H1 (cell line): ENCODE measurements around the gene ATP6V1F. TPM values are rescaled to one million over a fixed set of nuclear protein-coding genes. Genes with fewer than 3 reads are reported as not detected.
A peak's percentile ranks its signal among the peaks of the same experiment; 100 is the strongest.

Experiments
- CTCF ChIA-PET: fragments of 300-600 bp; sonication (Branson Sonifier 250); formaldehyde crosslinking; loops from one replicate; lab custom pipeline; 2021; ENCODE audit not compliant: partially characterized antibody; lab: Charles Lee
- POLR2A ChIA-PET: fragments of 300-600 bp; sonication (Branson Sonifier 250); formaldehyde crosslinking; loops from one replicate; lab custom pipeline; 2021; ENCODE audit warnings: inconsistent platforms; ENCODE audit not compliant: partially characterized antibody; lab: Charles Lee
- DNase-seq, 2 experiments: peaks; one replicate each; pipeline versions ENCODE4 v3.0.0 to v3.0.0-alpha.2; 2010 to 2022; ENCODE audit warnings: low spot score in 2 of 2, low read depth in 1 of 2, mixed read lengths in 1 of 2
- FAIRE-seq: peaks from 2 replicates; lab custom pipeline; 2011; peaks lifted over from hg19 to GRCh38; lab: Jason Lieb, UNC
- H2AFZ ChIP-seq: 2 replicates; pipeline ENCODE4 v1.8.1; 2012; ENCODE audit warnings: low read length, inconsistent platforms
- H2AK5ac ChIP-seq: 2 replicates; pipeline ENCODE4 v1.6.1; 2013; ENCODE audit warnings: low read depth, low read length
- H2BK120ac ChIP-seq: replicated peaks from 2 replicates; pipeline ENCODE3; 2013; ENCODE audit warnings: low read depth, low read length, inconsistent platforms
- H2BK12ac ChIP-seq: 2 replicates; pipeline ENCODE4 v1.6.1; 2013; ENCODE audit warnings: low read depth, low read length
- H2BK15ac ChIP-seq: 2 replicates; pipeline ENCODE4 v1.6.1; 2013; ENCODE audit warnings: low read length
- H2BK20ac ChIP-seq: 2 replicates; pipeline ENCODE4 v1.6.1; 2013; ENCODE audit warnings: low read length
- H2BK5ac ChIP-seq: 2 replicates; pipeline ENCODE4 v1.6.1; 2013; ENCODE audit warnings: low read depth, low read length
- H3K14ac ChIP-seq: 2 replicates; pipeline ENCODE4 v1.6.1; 2013; ENCODE audit warnings: inconsistent platforms; ENCODE audit not compliant: insufficient read length
- H3K18ac ChIP-seq: 2 replicates; pipeline ENCODE4 v1.6.1; 2013; ENCODE audit warnings: low read length; ENCODE audit errors: extremely low read depth
- H3K23ac ChIP-seq: 2 replicates; pipeline ENCODE4 v1.6.1; 2013; ENCODE audit warnings: inconsistent platforms; ENCODE audit not compliant: insufficient read length
- H3K23me2 ChIP-seq: 2 replicates; pipeline ENCODE4 v1.6.1; 2013; ENCODE audit warnings: low read depth, low read length
- H3K27ac ChIP-seq: 2 replicates; pipeline ENCODE4 v1.6.1; 2011; ENCODE audit warnings: low read depth, low read length, inconsistent platforms
- H3K27me3 ChIP-seq, 4 experiments: replicated peaks in 1 of 4; 1 replicate in 1 of 4; 2 replicates in 3 of 4; pipeline versions ENCODE4 v1.6.1 to v1.8.1; 2011 to 2013; ENCODE audit warnings: low read length in 3 of 4, mild to moderate bottlenecking in 3 of 4, inconsistent platforms in 2 of 4, mixed read lengths in 2 of 4, moderate library complexity in 1 of 4; ENCODE audit not compliant: control insufficient read depth in 3 of 4, insufficient read depth in 3 of 4; ENCODE audit errors: extremely low read depth in 1 of 4
- H3K36me3 ChIP-seq, 4 experiments: 2 replicates each; pipeline versions ENCODE4 v1.6.1 to v1.8.1; 2011 to 2013; ENCODE audit warnings: mild to moderate bottlenecking in 4 of 4, low read length in 3 of 4, moderate library complexity in 2 of 4, control low read depth in 1 of 4, inconsistent platforms in 1 of 4; ENCODE audit not compliant: insufficient read depth in 4 of 4, control insufficient read depth in 2 of 4
- H3K4ac ChIP-seq: replicated peaks from 2 replicates; pipeline ENCODE3; 2013; ENCODE audit warnings: low read length, low read depth, mixed read lengths, inconsistent platforms; ENCODE audit not compliant: insufficient read length
- H3K4me1 ChIP-seq, 4 experiments: replicated peaks in 1 of 4; 1 replicate in 1 of 4; 2 replicates in 3 of 4; pipeline versions ENCODE4 v1.6.1 to v1.8.1; 2011 to 2013; ENCODE audit warnings: low read length in 3 of 4, inconsistent platforms in 2 of 4, mixed read lengths in 1 of 4; ENCODE audit not compliant: insufficient read depth in 4 of 4, control insufficient read depth in 3 of 4
- H3K4me2 ChIP-seq, 2 experiments: 2 replicates each; pipeline versions ENCODE4 v1.6.1 to v1.8.1; 2011 to 2013; ENCODE audit warnings: low read depth in 2 of 2, low read length in 2 of 2, control low read depth in 1 of 2, inconsistent platforms in 1 of 2, mild to moderate bottlenecking in 1 of 2; ENCODE audit not compliant: insufficient read depth in 1 of 2
- H3K4me3 ChIP-seq, 4 experiments: fragments of 200-600, 300-600 bp in 1 of 4; sonication (generic), shearing (Covaris generic), sonication (Bioruptor Twin) in 1 of 4; 2 replicates each; pipeline versions ENCODE4 v1.5.1 to v1.8.1; 2011 to 2016; ENCODE audit warnings: low read length in 4 of 4, low read depth in 3 of 4, control low read depth in 2 of 4, inconsistent platforms in 2 of 4, mild to moderate bottlenecking in 2 of 4, mixed read lengths in 1 of 4, moderate library complexity in 1 of 4; ENCODE audit not compliant: insufficient read depth in 2 of 4; ENCODE audit errors: extremely low read depth in 1 of 4
- H3K56ac ChIP-seq: replicated peaks from 2 replicates; pipeline ENCODE3; 2013; ENCODE audit warnings: low read depth, mild to moderate bottlenecking, mixed read lengths, low read length, inconsistent platforms; ENCODE audit not compliant: insufficient read length
- H3K79me1 ChIP-seq: 2 replicates; pipeline ENCODE4 v1.6.1; 2013; ENCODE audit warnings: low read depth, low read length, control low read depth
- H3K79me2 ChIP-seq, 2 experiments: 2 replicates each; pipeline versions ENCODE4 v1.6.1 to v1.8.1; 2012 to 2013; ENCODE audit warnings: low read length in 2 of 2, mild to moderate bottlenecking in 2 of 2, inconsistent platforms in 1 of 2; ENCODE audit not compliant: insufficient read depth in 2 of 2, control insufficient read depth in 1 of 2
- H3K9ac ChIP-seq, 4 experiments: replicated peaks in 1 of 4; 1 replicate in 1 of 4; 2 replicates in 3 of 4; pipeline versions ENCODE4 v1.6.1 to v1.8.1; 2011 to 2013; ENCODE audit warnings: low read depth in 3 of 4, low read length in 3 of 4, control low read depth in 2 of 4, mild to moderate bottlenecking in 2 of 4, moderate library complexity in 2 of 4, inconsistent platforms in 1 of 4; ENCODE audit errors: extremely low read depth in 1 of 4
- H3K9me3 ChIP-seq, 2 experiments: 2 replicates each; pipeline versions ENCODE4 v1.6.1 to v1.8.1; 2012 to 2013; ENCODE audit warnings: mild to moderate bottlenecking in 2 of 2, moderate library complexity in 2 of 2, control low read depth in 1 of 2, inconsistent platforms in 1 of 2, low read depth in 1 of 2, low read length in 1 of 2, mixed read lengths in 1 of 2; ENCODE audit not compliant: insufficient read depth in 2 of 2
- H4K20me1 ChIP-seq, 2 experiments: replicated peaks in 1 of 2; 2 replicates each; pipeline versions ENCODE3 to v1.8.1; 2011 to 2013; ENCODE audit warnings: inconsistent platforms in 2 of 2, low read length in 2 of 2, mild to moderate bottlenecking in 1 of 2; ENCODE audit not compliant: insufficient read depth in 2 of 2, control insufficient read depth in 1 of 2
- H4K5ac ChIP-seq: 2 replicates; pipeline ENCODE4 v1.6.1; 2013; ENCODE audit warnings: low read length, low read depth, mixed read lengths, inconsistent platforms; ENCODE audit not compliant: insufficient read length
- H4K8ac ChIP-seq: 2 replicates; pipeline ENCODE4 v1.8.0; 2013; ENCODE audit warnings: mild to moderate bottlenecking, moderate library complexity, low read length, inconsistent platforms; ENCODE audit not compliant: insufficient read depth; ENCODE audit errors: extremely low read depth
- H4K91ac ChIP-seq: replicated peaks from 2 replicates; pipeline ENCODE3; 2013; ENCODE audit warnings: low read length, mixed read lengths, inconsistent platforms; ENCODE audit not compliant: insufficient read length
- BCL11A ChIP-seq, 2 experiments: IDR thresholded peaks; one replicate each; pipeline ENCODE4 v1.6.1; 2011; ENCODE audit warnings: low read depth in 2 of 2, low read length in 2 of 2, mild to moderate bottlenecking in 2 of 2
- BRCA1 ChIP-seq: IDR thresholded peaks from 2 replicates; pipeline ENCODE4 v1.6.1; 2012; ENCODE audit warnings: low read depth, low read length, improper control_type of control experiment
- CHD1 ChIP-seq: IDR thresholded peaks from 2 replicates; pipeline ENCODE4 v1.6.1; 2012; ENCODE audit warnings: low read depth, low read length, improper control_type of control experiment
- EGR1 ChIP-seq: IDR thresholded peaks from 2 replicates; pipeline ENCODE4 v1.6.1; 2011; ENCODE audit warnings: low read depth, low read length, borderline replicate concordance
- EP300 ChIP-seq, 2 experiments: IDR thresholded peaks; 1 replicate in 1 of 2; 2 replicates in 1 of 2; pipeline ENCODE4 v1.6.1; 2011 to 2012; ENCODE audit warnings: low read depth in 2 of 2, low read length in 2 of 2, mild to moderate bottlenecking in 2 of 2, borderline replicate concordance in 1 of 2, inconsistent platforms in 1 of 2, moderate library complexity in 1 of 2
- GABPA ChIP-seq: IDR thresholded peaks from 2 replicates; pipeline ENCODE4 v1.6.1; 2011; ENCODE audit warnings: mild to moderate bottlenecking, low read length, moderate library complexity, borderline replicate concordance; ENCODE audit not compliant: insufficient read depth
- HDAC2 ChIP-seq, 2 experiments: fragments of 300-600 bp in 1 of 2; sonication (generic) in 1 of 2; IDR thresholded peaks; 2 replicates each; pipeline ENCODE4 v1.6.1; 2011 to 2012; ENCODE audit warnings: low read depth in 2 of 2, low read length in 2 of 2, mild to moderate bottlenecking in 2 of 2, moderate library complexity in 2 of 2, borderline replicate concordance in 1 of 2, inconsistent platforms in 1 of 2
- KDM5A ChIP-seq: fragments of 200-600 bp; IDR thresholded peaks from 2 replicates; pipeline ENCODE4 v1.7.1; 2012; ENCODE audit warnings: mild to moderate bottlenecking, low read length, inconsistent platforms, mixed read lengths
- POU5F1 ChIP-seq: IDR thresholded peaks from 2 replicates; pipeline ENCODE4 v1.6.1; 2011; ENCODE audit warnings: low read depth, mild to moderate bottlenecking, low read length, moderate library complexity
- SIRT6 ChIP-seq: IDR thresholded peaks from one replicate; pipeline ENCODE4 v1.7.1; 2012; ENCODE audit warnings: low read length, inconsistent platforms
- SP1 ChIP-seq: IDR thresholded peaks from 2 replicates; pipeline ENCODE4 v1.6.1; 2011; ENCODE audit warnings: low read depth, low read length
- SP2 ChIP-seq: IDR thresholded peaks from 2 replicates; pipeline ENCODE4 v1.6.1; 2012; ENCODE audit warnings: mild to moderate bottlenecking, low read length, inconsistent platforms
- TEAD4 ChIP-seq: IDR thresholded peaks from 2 replicates; pipeline ENCODE4 v1.6.1; 2012; ENCODE audit warnings: low read depth, low read length, inconsistent platforms, mixed read lengths
- WGBS, 2 experiments: shearing (Covaris generic) in 1 of 2; methylation state at CpG; one replicate each; pipeline versions ENCODE4 v1.1.6 to v1.1.7; 2013 to 2015; ENCODE audit warnings: low lambda C conversion rate in 2 of 2, mixed read lengths in 2 of 2, inconsistent platforms in 1 of 2, low coverage in 1 of 2, missing lambda C conversion rate in 1 of 2; ENCODE audit not compliant: insufficient replicate concordance in 2 of 2, insufficient coverage in 1 of 2, insufficient read length in 1 of 2; ENCODE audit errors: extremely low coverage in 1 of 2, missing lambda C conversion rate in 1 of 2; 5-methylcytosine and 5-hydroxymethylcytosine counted together
- polyA plus RNA-seq, 7 experiments: library from polyadenylated mRNA; depleted of rRNA in 3 of 7; stranded (reverse) in 5 of 7; unstranded in 2 of 7; fragments of >200 nt in 5 of 7; fragments of 200-250 nt in 2 of 7; gene quantifications; 1 replicate in 5 of 7; 2 replicates in 1 of 7; 4 replicates in 1 of 7; pipeline versions ENCODE4 v1.2.1 to v1.2.3, GENCODE V29; 2011 to 2013; ENCODE audit warnings: missing spikeins in 2 of 7, mixed read lengths in 2 of 7
- total RNA-seq: library from RNA; stranded (reverse); fragmentation: NEBNext Ultra II Directional; extraction: Animal tissue kit (Norgen Biotek cat#: 25700); gene quantifications from 2 replicates; pipeline ENCODE4 v1.2.1, GENCODE V29; 2021
- TF ChIP-seq, protein P1 (sequence below): IDR thresholded peaks from 2 replicates; pipeline ENCODE4 v1.6.1; 2012; ENCODE audit warnings: inconsistent platforms

The ATP6V1F gene
- total and polyA plus RNA-seq, 2 of the 8 experiments (the other 6 are each of a cell fraction or from before 2014, with no cell fraction given) = 104 to 318 TPM

DNA sequence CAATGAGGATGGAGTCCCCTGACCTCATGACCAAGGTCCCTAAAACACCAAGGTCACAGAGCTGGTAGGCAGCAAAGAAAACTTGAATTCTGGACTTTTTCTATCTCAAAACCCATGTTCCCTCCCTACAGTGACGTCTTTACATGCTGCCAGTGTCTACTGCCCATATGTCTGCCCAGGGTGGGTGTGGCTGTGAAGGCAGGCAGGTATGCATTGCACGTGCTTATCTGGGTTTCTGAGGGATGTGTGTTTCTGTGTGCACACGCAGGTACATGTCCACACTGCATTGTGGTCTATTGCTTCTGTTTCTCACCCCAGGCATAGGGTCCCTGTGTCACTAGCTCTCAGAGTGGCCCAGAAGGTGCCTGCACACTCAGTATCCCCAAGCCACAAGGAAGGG lies 13.5 kb downstream of the ATP6V1F start:
- H3K4me1 ChIP-seq = peaks cover 0 to 7% (median 5%) of the 10 kb centered on the region in 4 experiments; a peak in 3 of 7 replicates
- H3K79me2 ChIP-seq = no peaks in the 10 kb centered on the region
- 0 out of 2 replicates have a peak overlapping the region, but pooled peaks have one; percentile 72 for H2BK15ac ChIP-seq
- WGBS, 2 experiments = 79% methylated on average over 3 of the region's 3 CpGs; no CpG with 5 or more reads in 1 of the 2 experiments
- H2BK12ac ChIP-seq = no peak overlapping the region
- CTCF ChIA-PET = interaction anchor here (2.5 to 7.2 kb wide), 2 partner anchors 10 to 14 kb away, joined by 12 to 68 read pairs; partner anchors contain the start of gene ATP6V1F
- no peak overlapping the region for H3K4me2 ChIP-seq
- no peak for DNase-seq
- H3K23me2 ChIP-seq = peaks cover 2% of the 10 kb centered on the region; the same call in 1 of the 2 replicates
- H4K5ac ChIP-seq = no peak overlapping the region
- no peak overlapping the region for H3K9ac ChIP-seq
- no peak overlapping the region for H2BK120ac ChIP-seq
- no peak overlapping the region for H3K27ac ChIP-seq
- no peaks in the 10 kb centered on the region; the same call in 1 of the 2 replicates for H3K79me1 ChIP-seq
- H3K36me3 ChIP-seq = no peaks in the 10 kb centered on the region
- no peak overlapping the region for H3K18ac ChIP-seq
- FAIRE-seq = no peak
- no peak overlapping the region for H4K8ac ChIP-seq
- H3K9me3 ChIP-seq = no peaks in the 10 kb centered on the region
- POLR2A ChIA-PET = interaction anchor here (1.0 to 1.2 kb wide), 2 partner anchors 26 to 83 kb away, joined by 3 to 4 read pairs; no protein-coding TSS in a partner anchor
- no peak overlapping the region for H3K4ac ChIP-seq
- no peak overlapping the region for H3K14ac ChIP-seq
- H3K56ac ChIP-seq = no peak overlapping the region
- no peak overlapping the region for H2AK5ac ChIP-seq
- H3K4me3 ChIP-seq = no peak overlapping the region
- H4K20me1 ChIP-seq = no peaks in the 10 kb centered on the region
- H2BK20ac ChIP-seq = no peak overlapping the region
- H3K27me3 ChIP-seq = peaks cover 0 to 7% (median 5%) of the 10 kb centered on the region in 4 experiments; a peak in 4 of 7 replicates
- no peak overlapping the region for H4K91ac ChIP-seq
- H3K23ac ChIP-seq = no peak overlapping the region
- H2AFZ ChIP-seq = no peak overlapping the region
- 0 out of 2 replicates have a peak overlapping the region, but pooled peaks have one; percentile 8 for H2BK5ac ChIP-seq
- no peak for TF ChIP-seq TEAD4
- no peak for TF ChIP-seq CHD1
- no peak for TF ChIP-seq BRCA1
- TF ChIP-seq HDAC2 (IDR thresholded peaks at IDR 0.05; ENCODE audit: borderline replicate concordance in 1 of 2, low read depth in 2 of 2, low read length in 2 of 2) = no peak
- TF ChIP-seq SIRT6 = no peak
- TF ChIP-seq POU5F1 = no peak
- TF ChIP-seq, protein P1, sequence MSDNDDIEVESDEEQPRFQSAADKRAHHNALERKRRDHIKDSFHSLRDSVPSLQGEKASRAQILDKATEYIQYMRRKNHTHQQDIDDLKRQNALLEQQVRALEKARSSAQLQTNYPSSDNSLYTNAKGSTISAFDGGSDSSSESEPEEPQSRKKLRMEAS = no peak
- TF ChIP-seq GABPA = no peak
- no peak for TF ChIP-seq EGR1
- no peak for TF ChIP-seq KDM5A
- no peak for TF ChIP-seq SP1
- no peak for TF ChIP-seq SP2
- no peak for TF ChIP-seq BCL11A (IDR thresholded peaks at IDR 0.05; ENCODE audit: low read depth in 2 of 2, low read length in 2 of 2)
- no peak for TF ChIP-seq EP300 (IDR thresholded peaks at IDR 0.05; ENCODE audit: borderline replicate concordance in 1 of 2, low read depth in 2 of 2, low read length in 2 of 2)
